HS-27A (cell line): Measurements from ENCODE around the gene PGM2L1.
"Not testable (repeated sequence)": the region's sequence is repeated elsewhere in the genome, so short reads cannot be mapped to it uniquely, and the experiment has no call there.

Experiments used
- DNase-seq: peaks from one replicate; pipeline ENCODE4 v3.0.0-alpha.2; 2012; ENCODE audit warnings: low read depth, missing footprints

Gene PGM2L1

GRCh38 chr11:74398244-74399159, at the start of gene PGM2L1:
PGM2L1 (minus strand) TSS chr11:74398433; CDS start chr11:74398161, 272 bp downstream.
- DNase-seq, result peak; percentile 89

DNA sequence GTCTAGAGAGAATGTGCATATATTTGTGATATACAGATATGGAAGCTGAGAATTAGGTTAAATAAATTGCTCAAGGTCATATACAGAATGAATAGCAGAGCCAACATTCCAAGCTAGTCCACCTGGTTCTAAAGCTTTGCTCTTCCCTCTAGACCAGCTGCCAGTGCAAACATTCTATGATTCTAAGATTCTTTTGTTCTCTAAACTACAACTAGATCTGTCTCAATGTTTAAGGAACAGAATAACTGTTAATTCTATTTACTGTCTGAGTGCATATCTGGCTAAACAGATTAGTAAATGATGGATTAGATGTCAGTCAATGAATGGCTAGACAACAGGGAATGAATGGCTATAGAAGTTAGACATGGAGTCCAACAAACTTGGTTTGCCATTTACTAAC, 49.5 kb upstream of the PGM2L1 start:
- no peak for DNase-seq

DNA sequence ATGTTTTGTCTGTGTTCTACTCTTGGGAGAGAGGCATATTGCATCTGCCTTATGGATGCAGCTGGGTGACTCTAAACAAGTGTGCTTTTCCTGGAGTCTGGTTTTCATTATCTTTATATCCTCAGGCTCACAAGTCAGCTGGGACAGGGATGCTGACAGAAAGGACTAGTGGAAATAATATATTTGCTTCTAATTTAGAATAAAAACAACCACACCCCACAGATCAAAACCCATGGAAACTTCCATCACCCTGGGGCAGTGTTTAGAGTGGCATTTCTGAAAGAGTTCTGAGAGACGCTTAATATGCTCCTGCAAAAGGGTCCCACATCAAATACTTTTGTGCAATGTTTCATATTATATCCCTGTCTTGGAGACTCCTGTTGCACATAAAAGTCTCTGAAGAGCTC, 48.3 kb upstream of the PGM2L1 start:
- no peak for DNase-seq

- DNase-seq, result no peak
These were observed 46.1 kb upstream of the PGM2L1 start for GRCh38 chr11:74444173-74444826.

DNA sequence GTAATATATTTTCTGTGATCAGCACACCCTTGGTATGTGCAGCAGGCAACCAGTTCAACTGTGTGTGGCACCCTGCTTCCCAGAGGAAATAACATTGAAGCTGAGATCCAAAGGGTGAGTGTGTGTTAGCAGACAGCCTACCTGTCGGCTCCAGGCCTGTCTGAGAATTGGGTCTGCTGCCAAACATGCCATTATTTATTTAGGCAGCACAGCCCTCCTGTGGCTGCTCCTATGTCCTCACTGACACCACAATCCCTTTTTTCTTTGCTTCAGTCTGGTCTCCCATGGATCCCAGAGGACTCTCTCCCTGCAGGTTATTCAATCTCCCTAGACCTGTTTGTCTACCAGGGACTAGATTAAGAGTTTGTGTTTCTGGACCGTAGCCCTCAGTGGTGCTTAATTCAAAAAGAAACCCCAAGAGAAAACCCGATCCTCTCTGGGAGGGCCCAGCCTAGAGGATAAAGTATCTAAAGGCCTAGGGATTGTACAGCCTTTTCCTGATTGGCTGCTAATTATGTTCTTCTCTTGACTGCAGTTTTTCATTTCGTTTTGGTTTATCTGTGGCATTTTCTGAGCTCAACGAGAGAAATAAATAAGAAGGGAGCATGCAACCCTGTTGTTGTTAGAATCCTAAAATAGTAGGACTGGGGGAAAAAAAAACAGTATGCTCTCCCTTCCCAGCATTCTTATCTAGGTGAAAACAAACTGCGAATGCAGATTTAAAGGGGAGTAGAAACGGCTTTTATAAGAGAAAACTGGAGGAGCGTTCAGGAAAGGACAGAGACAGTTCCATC, 45.0 kb upstream of the PGM2L1 start:
- DNase-seq, result no peak

GRCh38 chr11:74442636-74443035, 44.4 kb upstream of the PGM2L1 start:
- no peak for DNase-seq

DNA sequence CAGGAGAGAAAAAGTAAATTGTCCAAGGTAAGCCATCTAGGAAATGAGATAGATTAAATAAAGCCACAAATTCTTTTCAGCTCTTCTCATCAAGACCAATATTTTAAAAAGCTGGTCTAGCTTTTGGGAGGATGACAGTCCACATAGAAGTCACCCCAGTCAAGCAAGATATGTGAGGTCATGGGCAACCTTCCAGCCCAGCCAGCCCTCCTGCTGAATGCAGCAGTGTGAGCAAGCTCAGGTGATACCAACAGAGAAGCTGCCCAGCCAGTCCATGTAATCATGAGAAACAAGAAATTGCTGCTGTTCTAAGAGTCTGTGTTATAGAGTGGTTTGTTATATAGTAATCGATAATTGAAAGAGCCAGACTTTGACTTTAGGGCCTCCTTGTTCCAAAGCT, 40.4 kb upstream of the PGM2L1 start:
- DNase-seq, result no peak

DNA sequence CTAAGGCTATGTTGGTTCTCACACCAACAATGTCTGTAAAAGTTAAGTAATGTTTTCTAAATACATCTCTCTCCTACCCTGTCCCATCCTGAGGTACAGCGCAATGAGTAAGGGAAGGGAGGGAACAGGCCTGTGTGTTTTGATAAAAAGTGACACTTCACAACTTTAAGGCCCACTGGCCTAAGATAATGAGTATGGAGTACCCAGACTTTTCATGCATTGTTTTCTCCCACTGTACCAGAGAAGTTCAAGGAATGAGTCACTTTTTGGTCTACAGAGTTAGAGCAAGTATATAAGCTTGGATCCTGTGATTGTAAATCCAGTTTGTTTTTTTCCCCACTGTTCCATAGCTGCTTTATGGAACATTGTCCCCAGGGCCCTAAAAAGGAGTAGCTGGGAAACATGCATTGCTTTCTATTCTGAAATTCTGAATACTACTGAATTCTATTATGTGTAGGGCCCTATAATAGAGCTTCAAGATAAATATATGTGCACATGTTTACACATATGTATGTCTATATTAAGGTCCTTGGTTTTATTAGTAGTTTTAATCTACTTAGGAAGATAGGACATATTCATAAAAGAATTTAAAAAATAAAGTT, 39.3 kb upstream of the PGM2L1 start:
- no peak for DNase-seq

- no peak for DNase-seq
These were observed 36.3 kb upstream of the PGM2L1 start for GRCh38 chr11:74434528-74434927.

GRCh38 chr11:74429205-74429604, 31.0 kb upstream of the PGM2L1 start:
- no peak for DNase-seq

- DNase-seq, result no peak
These were observed 29.2 kb upstream of the PGM2L1 start for GRCh38 chr11:74427384-74427886.

DNA sequence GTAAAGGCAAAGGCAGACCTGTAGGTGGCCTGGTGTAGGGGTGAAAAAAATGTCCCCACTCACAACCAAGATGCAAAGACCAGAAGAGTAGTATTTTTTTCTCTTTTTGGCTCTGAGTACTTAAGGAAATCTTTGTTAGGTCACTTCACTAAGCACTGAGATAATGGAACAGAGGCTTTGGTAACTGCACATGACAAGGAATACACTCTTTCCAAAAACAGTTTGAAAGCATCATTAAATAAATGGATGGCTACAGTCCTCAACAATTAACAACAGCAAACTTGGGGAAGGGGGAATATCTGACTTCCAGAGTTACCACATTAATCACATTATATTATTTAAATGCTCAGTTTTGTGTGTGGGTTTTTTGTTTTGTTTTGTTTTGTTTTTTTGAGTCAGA, 26.9 kb upstream of the PGM2L1 start:
- no peak for DNase-seq

- no peak for DNase-seq
These were observed 20.3 kb upstream of the PGM2L1 start for GRCh38 chr11:74418509-74418895.

GRCh38 chr11:74417860-74418508, 19.8 kb upstream of the PGM2L1 start:
- DNase-seq, result no peak

GRCh38 chr11:74417379-74417804, 19.2 kb upstream of the PGM2L1 start:
- no peak for DNase-seq

- not testable (repeated sequence) for DNase-seq
These were observed 18.7 kb upstream of the PGM2L1 start for GRCh38 chr11:74416974-74417373.

GRCh38 chr11:74412733-74413359, 14.6 kb upstream of the PGM2L1 start:
- DNase-seq, result no peak

DNA sequence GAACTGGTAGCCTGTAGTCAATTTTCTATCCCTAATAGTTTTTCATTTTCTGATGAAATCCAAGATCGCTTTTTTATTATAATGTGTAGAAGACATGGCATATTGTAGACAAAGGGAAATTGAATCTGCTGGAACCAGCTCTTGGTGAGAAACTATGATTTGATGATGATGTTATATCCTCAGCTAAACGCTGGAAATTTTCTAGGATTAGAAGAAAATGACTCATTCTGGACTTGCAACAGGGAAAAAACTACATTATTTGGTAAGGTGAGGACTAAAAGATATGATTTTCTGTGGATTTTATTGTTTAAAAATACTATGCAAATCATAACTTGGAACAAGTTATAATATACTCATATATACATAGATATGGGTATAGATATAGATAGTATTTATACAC, 14.1 kb upstream of the PGM2L1 start:
- no peak for DNase-seq

GRCh38 chr11:74409633-74410032, 11.4 kb upstream of the PGM2L1 start:
- DNase-seq, result no peak

GRCh38 chr11:74403607-74404321, 5.5 kb upstream of the PGM2L1 start:
- no peak for DNase-seq
